Activated CD4-positive, CD25-positive, alpha-beta regulatory T cell treated with anti-CD3 and anti-CD28 coated beads, Interleukin-2, amount 50 U/mL, for 24 hours (primary cell): ENCODE results near the gene ADIPOQ.
A peak's percentile ranks its signal among the peaks of the same experiment; 100 is the strongest.
"Not testable (repeated sequence)": the region's sequence is repeated elsewhere in the genome, so short reads cannot be mapped to it uniquely, and the experiment has no call there.

Experiments used
- ATAC-seq, 2 donors: fragments of 150-1000 bp; cut with Tn5 transposase; one replicate each; pipeline ENCODE4 v1.10.0; 2021; ENCODE audit warnings: mild to moderate bottlenecking in 1 of 2, moderate library complexity in 1 of 2

ADIPOQ gene

DNA sequence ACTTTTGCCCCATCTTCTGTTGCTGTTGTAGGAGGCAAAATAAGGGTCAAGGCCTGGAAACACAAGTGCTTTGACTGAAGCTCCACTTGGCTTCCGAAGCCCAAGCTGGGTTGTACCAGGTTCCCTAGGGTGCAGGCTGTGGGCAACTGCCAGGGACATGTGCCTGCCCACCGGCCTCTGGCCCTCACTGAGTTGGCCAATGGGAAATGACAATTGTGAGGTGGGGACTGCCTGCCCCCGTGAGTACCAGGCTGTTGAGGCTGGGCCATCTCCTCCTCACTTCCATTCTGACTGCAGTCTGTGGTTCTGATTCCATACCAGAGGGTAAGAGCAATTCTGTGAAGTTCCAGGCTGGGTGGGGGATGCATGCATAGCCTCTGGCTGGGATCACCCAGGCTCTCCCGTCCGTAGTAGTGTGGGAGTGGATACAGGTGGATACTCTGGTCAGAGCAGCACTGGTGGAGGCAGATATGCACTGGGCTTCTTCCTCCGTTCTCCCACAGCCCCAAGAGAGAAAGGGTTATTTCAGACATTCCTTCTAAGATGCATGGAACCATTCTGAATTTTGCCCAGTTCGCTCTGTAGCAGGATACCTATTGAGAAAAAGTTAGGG is at the start of gene ADIPOQ:
Gene ADIPOQ, plus strand, starts transcription at position 285 of the 613 bp plus-strand sequence. CDS start 10,349 bp downstream, outside the sequence.
- ATAC-seq = no peak

DNA sequence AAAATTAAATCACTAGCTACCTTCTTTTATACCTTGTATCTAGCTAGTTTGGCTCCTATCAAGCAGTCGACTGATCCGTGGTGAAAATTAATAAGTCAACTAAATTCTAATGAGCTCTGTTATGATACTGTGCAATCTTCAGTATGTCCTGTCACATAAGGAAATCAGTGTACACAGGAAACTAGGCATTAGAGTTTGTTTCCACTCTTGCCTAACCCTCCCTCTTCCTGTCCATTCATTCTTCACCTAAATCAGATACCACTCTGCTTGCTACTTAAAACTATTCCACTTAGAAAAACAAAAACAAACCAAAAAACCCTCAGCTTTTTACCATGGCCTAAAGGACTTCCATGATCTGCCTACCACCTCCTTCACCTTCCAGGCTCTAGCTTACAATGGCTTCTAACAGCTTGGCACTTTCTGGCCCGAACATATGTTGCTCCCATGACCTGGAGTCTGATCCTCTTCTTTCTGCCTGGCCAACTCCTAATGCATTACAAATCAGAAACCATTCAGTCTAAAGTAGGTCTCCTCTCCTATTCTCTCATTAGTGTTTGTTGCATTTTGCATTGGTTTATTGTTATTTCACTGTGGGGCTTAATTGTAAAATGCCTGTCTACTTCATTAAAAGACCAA is 44.2 kb upstream of the ADIPOQ start:
- ATAC-seq = no peak

- ATAC-seq = no peak
Observed at GRCh38 chr3:186800285-186800684, 42.2 kb upstream of the ADIPOQ start.

DNA sequence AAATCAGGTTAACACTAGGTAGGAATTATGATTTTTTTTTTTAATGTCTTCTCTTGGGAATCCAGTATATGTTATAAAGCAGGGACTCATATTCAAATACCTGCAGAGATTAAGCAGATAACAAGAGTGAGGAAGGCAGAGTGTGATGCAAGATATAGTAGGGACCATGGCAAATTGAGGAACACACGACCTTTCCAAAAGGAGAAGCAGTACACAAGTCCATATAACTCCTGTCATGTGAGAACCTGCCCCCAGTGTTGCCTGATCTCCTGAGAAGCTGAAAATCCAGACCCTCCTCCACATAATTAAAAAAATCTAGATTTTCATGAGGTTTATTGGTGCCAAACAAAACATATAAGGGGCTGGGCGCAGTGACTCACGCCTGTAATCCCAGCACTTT is 39.8 kb upstream of the ADIPOQ start:
- no peak for ATAC-seq

GRCh38 chr3:186803447-186803846 is 39.1 kb upstream of the ADIPOQ start:
- ATAC-seq = not testable (repeated sequence)

- peak; percentile 90 to 92 for ATAC-seq
Observed at GRCh38 chr3:186806089-186807055, 36.1 kb upstream of the ADIPOQ start, which contains the start of gene RFC4. TSS of gene RFC4 (minus strand) at chr3:186806482. CDS start at chr3:186804713, 1,769 bp downstream.

DNA sequence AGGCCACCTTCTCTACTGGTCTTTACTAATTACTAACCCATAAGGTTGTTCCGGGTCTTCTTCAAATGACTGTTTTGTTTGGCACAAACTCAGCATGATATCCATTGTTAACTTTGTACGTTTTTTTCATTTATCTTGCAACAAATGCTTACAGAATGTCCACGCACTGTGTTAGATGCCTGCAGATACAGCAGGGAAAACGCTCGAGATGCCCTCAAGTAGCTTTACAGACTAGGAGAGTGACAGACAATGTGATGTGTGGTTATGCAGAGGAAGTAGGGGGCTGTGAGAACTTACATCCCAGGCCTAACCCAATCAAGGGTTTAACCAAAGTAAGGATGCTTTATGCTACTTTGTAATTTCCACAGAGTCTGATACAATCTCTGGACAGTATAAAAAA is 35.3 kb upstream of the ADIPOQ start:
- no peak for ATAC-seq

GRCh38 chr3:186810336-186810996 is 32.0 kb upstream of the ADIPOQ start:
- no peak for ATAC-seq

- ATAC-seq = not testable (repeated sequence)
Observed at GRCh38 chr3:186811313-186811712, 31.2 kb upstream of the ADIPOQ start.

- no peak for ATAC-seq
Observed at GRCh38 chr3:186814100-186814499, 28.4 kb upstream of the ADIPOQ start.

DNA sequence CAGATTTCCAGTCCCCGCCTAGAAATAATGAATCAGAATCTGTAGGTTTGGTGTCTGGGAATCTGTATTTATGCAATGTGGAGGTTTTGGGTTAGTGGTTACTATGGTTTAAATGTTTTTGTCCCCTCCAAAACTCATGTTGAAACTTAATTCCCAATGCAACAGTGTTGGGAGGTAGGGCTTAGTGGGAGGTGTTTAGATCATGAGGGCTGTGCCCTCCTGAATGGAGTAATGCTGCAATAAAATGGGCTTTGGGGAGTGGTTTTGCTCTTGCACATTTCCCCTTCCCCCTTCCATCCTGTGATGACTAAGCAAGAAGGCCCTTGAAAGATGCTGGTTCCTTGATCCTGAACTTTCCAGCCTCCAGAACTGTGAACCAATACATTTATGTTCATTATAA is 27.1 kb upstream of the ADIPOQ start:
- no peak for ATAC-seq

DNA sequence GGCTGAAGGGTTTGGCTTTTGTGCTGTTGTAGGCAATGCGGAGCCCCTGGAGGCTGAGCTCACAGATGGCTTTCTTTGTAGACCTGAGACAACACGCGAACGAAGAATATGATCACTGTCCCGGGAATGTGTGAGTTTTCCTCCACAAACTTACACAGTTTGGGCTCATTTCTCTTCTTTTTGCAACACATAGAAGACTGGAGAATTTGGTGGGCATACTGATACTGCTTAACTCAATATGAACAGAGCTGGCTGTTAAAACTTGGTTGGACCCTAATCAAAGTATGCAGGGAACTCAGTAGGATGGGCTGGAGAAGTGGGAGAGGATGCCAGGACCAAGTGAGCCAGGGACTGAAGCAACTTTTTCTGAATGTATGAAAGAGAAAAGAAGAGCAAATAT is 24.0 kb upstream of the ADIPOQ start:
- ATAC-seq = no peak

- no peak for ATAC-seq
Observed at GRCh38 chr3:186818956-186819355, 23.6 kb upstream of the ADIPOQ start.

DNA sequence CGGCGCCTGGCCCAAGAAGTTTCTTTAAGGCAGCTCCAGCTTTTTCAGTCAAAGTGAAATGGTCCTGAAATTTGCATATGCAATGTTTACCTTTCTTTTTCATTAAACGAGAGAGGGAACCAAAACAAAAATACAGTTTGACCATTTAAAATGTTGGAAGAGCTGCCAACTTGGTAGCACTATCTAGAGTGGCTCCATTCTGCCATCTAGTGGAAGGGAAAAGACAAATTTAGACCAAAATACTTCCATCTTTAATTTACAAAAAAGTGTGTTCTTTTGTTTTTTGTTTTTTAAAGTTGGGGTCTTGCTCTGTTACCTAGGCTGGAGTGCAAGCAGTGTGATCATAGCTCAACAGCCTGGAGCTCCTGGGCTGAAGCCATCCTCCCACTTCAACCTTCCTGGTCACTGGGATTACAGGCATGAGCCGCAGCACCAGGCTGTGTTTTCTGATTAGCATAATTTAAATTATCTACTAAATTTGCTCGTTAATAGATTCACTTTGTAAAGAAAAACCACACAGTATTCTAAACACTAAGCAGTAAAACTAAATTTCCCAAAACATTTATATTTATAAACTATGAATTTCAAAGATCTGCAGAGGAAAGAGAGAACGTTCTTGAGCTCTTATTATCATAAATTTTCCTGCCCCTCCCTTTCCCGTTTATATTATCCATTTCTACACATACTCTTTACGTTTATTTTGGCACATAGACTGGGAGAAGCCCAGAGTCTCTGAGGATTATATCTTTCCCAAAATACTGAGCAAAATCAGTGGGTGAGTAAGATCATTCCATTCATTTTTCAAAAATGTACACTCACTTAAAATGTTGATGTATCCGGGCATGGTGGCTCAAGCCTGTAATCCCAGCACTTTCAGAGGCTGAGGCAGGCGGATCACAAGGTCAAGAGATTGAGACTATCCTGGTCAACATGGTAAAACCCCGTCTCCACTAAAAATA is 20.8 kb upstream of the ADIPOQ start:
- ATAC-seq = no peak

DNA sequence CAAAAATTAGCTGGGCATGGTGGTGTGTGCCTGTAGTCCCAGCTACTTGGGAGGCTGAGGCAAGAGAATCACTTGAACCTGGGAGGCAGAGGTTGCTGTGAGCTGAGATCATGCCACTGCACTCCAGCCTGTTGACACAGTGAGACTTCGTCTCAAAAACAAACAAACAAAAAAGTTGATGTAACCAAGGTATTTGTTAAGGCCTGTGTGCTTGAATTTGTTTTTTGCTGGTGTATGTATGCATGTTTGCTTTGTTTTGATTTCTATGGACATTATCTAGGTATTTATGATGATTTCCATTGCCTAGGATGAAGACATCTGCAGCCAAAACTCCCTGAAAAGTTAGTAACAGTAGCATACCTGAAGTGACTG is 20.1 kb upstream of the ADIPOQ start:
- not testable (repeated sequence) for ATAC-seq

DNA sequence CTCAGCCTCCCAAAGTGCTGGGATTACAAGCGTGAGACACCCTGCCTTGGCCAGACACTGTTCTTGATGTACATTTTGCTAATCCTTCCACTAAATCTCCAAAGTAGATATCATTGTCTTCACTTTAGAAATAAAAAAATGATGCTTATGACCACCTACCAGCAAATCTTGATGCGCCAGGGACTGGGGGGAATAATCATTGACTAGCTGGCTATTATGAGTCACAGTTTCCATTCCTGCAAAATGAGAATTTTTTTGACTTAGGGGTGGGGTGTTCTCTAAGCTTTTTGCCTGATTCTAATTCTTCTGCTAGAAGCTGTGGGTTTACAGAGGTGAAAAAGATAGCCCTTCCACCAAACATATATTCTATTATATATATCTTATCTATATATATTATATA is 19.1 kb upstream of the ADIPOQ start:
- ATAC-seq = no peak

DNA sequence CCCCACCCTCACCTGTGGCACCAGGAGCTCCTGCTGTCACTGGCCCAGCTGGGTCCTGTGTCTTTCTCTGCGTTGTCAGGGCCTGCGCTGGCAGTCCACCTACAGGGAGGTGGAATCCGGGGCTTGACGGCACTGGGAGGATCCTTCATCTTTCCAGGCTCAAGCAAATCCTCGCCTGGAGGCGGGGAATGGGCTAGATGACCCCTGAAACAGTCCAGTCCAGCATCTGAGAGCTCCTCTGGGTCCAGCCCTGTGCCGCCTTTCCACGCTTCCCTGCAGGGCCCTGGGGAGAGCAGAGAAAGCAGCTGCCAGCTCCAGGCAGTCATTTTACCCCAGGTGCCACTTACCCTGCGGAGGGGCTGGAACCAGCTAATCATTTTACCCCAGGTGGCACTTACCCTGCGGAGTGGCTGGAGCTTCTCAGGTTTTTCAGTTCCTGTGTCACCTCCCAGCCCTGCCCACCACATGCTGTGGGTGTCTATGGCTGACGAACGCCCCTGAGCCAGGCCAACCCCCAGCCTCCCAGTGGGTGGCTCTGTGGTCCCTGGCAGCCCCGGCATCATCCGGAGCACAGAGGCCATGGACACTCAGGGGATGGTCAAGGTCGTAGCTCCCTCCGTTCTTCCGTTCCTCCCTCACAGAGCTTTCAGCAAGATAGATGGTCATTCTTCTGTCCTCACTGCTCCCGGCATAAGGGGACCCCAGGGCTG is 17.9 kb upstream of the ADIPOQ start:
- no peak for ATAC-seq

GRCh38 chr3:186825294-186825821 is 17.2 kb upstream of the ADIPOQ start:
- ATAC-seq = peak; percentile 45 to 48

DNA sequence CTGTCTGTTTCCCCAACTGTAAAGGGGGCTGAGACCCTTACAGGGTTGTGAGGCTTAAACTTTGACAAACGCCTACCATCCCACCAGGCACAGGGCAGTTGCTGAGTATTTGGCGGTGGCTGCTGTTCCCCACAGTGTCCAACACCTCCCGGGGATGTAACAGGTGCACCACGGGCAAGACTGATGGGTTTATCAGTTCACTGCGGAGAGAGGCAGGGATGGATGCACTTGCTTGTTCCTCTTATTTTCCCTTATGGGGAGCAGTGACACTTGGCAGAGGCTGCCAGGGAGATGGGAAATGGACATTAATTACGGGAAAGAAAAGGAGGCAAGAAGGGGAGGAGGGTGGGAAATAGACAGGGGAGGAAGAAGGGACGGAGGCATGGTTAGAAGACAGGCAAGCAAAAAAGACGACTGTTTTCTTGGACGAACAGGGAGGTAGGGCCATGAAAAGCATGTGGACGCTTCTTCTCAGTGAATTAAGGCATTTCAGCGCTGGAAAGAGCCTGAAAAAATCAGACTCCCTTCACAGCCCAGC is 16.6 kb upstream of the ADIPOQ start:
- no peak for ATAC-seq

DNA sequence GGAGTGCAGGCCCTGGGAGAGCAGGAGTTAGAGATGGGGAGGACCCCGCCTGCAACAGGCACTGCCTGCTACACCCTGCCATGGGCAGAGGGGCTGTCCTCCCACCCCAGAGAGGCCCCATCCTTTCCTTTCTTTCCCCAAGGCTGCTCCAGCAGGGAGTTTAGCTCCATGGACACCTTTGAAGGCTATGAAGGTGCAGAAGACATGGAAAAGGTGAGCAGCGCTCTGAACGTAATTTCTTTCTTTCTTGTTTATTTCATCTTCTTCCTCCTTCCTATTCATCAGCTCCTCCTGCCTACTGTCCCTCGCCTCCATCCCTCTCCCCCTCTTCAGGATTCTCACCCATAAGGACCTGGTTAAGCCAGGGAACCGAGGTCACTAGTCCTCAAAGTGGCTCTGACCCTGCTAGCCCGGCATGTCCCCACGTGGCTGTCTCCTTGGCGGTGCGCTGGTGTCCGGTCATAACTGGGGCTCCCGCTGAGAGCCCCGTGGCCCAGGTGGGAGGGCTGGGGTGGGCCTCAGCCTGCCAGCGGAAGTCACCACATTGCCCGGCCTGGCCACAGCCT is 16.0 kb upstream of the ADIPOQ start:
- ATAC-seq = peak in 1 of 2 donors; percentile 5
